Breast epithelium (tissue), 4 donors: ENCODE data around the gene NELFE. TPM values are rescaled to one million over a fixed set of nuclear protein-coding genes. Genes with fewer than 3 reads are reported as not detected.
"Not testable (repeated sequence)": the region's sequence is repeated elsewhere in the genome, so short reads cannot be mapped to it uniquely, and the experiment has no call there.

Experiments
- DNase-seq, 2 donors: peaks; one replicate each; pipeline ENCODE4 v3.0.0-alpha.2; 2019; ENCODE audit warnings: low spot score in 2 of 2
- H3K27ac ChIP-seq, 2 donors: fragments of 200-600 bp; sonication (generic) in 1 of 2; one replicate each; pipeline ENCODE4 v1.5.1; 2016 to 2019; ENCODE audit warnings: mild to moderate bottlenecking in 1 of 2
- H3K27me3 ChIP-seq, 2 donors: fragments of 200-600 bp; sonication (generic) in 1 of 2; one replicate each; pipeline versions ENCODE4 v1.5.1 to v1.6.0; 2017 to 2019; ENCODE audit warnings: control low read depth in 1 of 2, mild to moderate bottlenecking in 1 of 2
- H3K36me3 ChIP-seq: fragments of 200-600 bp; one replicate; pipeline ENCODE4 v1.5.1; 2019
- H3K4me1 ChIP-seq, 2 donors: fragments of 200-600 bp; sonication (generic); one replicate each; pipeline ENCODE4 v1.5.1; 2016 to 2019; ENCODE audit warnings: control low read depth in 1 of 2
- H3K4me3 ChIP-seq, 3 donors: fragments of 200-600 bp; sonication (generic); 1 replicate in 2 of 3; 2 replicates in 1 of 3; pipeline ENCODE4 v1.5.1; 2016 to 2019; ENCODE audit warnings: mild to moderate bottlenecking in 3 of 3, moderate library complexity in 2 of 3
- H3K9me3 ChIP-seq, 2 donors: fragments of 200-600 bp; sonication (generic) in 1 of 2; one replicate each; pipeline ENCODE4 v1.5.1; 2016 to 2019; ENCODE audit warnings: control low read depth in 1 of 2
- POLR2A ChIP-seq: fragments of 450-650 bp; IDR thresholded peaks from one replicate; pipeline ENCODE4 v1.6.1; 2016; ENCODE audit warnings: antibody characterized with exemption, mild to moderate bottlenecking, moderate library complexity
- POLR2AphosphoS5 ChIP-seq, 3 donors: sonication (generic); formaldehyde crosslinking; IDR thresholded peaks; one replicate each; pipeline ENCODE4 v1.6.1; 2017; ENCODE audit warnings: antibody characterized with exemption in 3 of 3
- intact Hi-C: fragments of 100-400 bp; cut with DNase I; formaldehyde crosslinking; loops from one replicate; pipeline ENCODE4 v1.15.1; 2023; ENCODE audit warnings: low total_unique reads
- total RNA-seq, 3 donors: library from RNA; depleted of rRNA; stranded (reverse); fragments of >200 nt; gene quantifications; one replicate each; pipeline ENCODE4 v1.1.0, GENCODE V29; 2016
- TF ChIP-seq, protein P1 (sequence below), 3 donors: fragments of 450-650 bp; IDR thresholded peaks; one replicate each; pipeline ENCODE4 v1.5.1; 2016 to 2017; ENCODE audit warnings: antibody characterized with exemption in 3 of 3, mild to moderate bottlenecking in 3 of 3, moderate library complexity in 3 of 3

NELFE gene
- total RNA-seq, 3 donors from 2014 or later: 77.3 to 92.7 (median 90.1) TPM

- H3K4me1 ChIP-seq, H3K27ac ChIP-seq, H3K27me3 ChIP-seq, intact Hi-C loops, DNase-seq, H3K9me3 ChIP-seq, H3K4me3 ChIP-seq, H3K36me3 ChIP-seq: not testable (repeated sequence)
Measured at GRCh38 chr6:31994421-31994820, 35.6 kb upstream of the NELFE start.

DNA sequence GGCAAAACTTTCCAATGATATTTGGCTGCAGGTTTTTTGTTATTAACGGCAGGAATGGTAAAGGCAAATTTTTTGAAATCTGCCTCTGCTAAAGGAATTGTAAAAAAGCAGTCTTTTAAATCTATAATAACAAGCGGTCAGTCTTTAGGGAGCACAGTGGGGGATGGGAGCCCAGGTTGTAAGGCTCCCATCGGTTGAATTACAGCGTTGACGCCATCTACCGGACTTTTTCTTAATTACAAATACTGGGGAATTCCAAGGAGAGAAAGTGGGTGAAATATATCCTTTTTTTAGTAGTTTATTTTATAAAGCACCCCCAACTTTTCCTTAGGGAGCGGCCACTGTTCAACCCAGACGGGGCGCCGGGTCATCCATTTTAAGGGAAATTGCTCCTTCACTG lies 30.6 kb upstream of the NELFE start:
- H3K27ac ChIP-seq, H3K9me3 ChIP-seq, DNase-seq, intact Hi-C loops, H3K36me3 ChIP-seq, H3K4me3 ChIP-seq, H3K27me3 ChIP-seq, H3K4me1 ChIP-seq: not testable (repeated sequence)

- H3K36me3 ChIP-seq, DNase-seq, H3K27ac ChIP-seq, H3K27me3 ChIP-seq, intact Hi-C loops, H3K4me1 ChIP-seq, H3K4me3 ChIP-seq, H3K9me3 ChIP-seq: not testable (repeated sequence)
Measured at GRCh38 chr6:31981744-31982143, 23.0 kb upstream of the NELFE start, which contains the start of gene C4A. Gene C4A (plus strand): TSS chr6:31982057. CDS start chr6:31982108, 51 bp downstream.

GRCh38 chr6:31980998-31981397 lies 22.2 kb upstream of the NELFE start:
- H3K27me3 ChIP-seq, H3K27ac ChIP-seq, H3K36me3 ChIP-seq, intact Hi-C loops, H3K4me3 ChIP-seq, DNase-seq, H3K4me1 ChIP-seq, H3K9me3 ChIP-seq: not testable (repeated sequence)

- intact Hi-C loops, H3K36me3 ChIP-seq, H3K9me3 ChIP-seq, DNase-seq, H3K4me1 ChIP-seq, H3K4me3 ChIP-seq, H3K27me3 ChIP-seq: not testable (repeated sequence)
- H3K27ac ChIP-seq: peak overlapping the region in 1 of 2 donors; percentile 25
Measured at GRCh38 chr6:31980195-31980876, 21.6 kb upstream of the NELFE start.

- Histone ChIP-seq H3K27ac (peak overlapping the region in 1 of 2 donors; percentile 12), H3K4me3 (no peak overlapping the region), H3K4me1 (no peaks in the 10 kb centered on the region), H3K9me3 (no peaks in the 10 kb centered on the region), H3K36me3 (no peaks in the 10 kb centered on the region), H3K27me3 (no peaks in the 10 kb centered on the region)
- no peak for DNase-seq
- intact Hi-C loops: no loop called here
- TF ChIP-seq POLR2AphosphoS5 (IDR thresholded peaks at IDR 0.05): no peak
- TF ChIP-seq, protein P1, sequence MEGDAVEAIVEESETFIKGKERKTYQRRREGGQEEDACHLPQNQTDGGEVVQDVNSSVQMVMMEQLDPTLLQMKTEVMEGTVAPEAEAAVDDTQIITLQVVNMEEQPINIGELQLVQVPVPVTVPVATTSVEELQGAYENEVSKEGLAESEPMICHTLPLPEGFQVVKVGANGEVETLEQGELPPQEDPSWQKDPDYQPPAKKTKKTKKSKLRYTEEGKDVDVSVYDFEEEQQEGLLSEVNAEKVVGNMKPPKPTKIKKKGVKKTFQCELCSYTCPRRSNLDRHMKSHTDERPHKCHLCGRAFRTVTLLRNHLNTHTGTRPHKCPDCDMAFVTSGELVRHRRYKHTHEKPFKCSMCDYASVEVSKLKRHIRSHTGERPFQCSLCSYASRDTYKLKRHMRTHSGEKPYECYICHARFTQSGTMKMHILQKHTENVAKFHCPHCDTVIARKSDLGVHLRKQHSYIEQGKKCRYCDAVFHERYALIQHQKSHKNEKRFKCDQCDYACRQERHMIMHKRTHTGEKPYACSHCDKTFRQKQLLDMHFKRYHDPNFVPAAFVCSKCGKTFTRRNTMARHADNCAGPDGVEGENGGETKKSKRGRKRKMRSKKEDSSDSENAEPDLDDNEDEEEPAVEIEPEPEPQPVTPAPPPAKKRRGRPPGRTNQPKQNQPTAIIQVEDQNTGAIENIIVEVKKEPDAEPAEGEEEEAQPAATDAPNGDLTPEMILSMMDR (IDR thresholded peaks at IDR 0.05): no peak
- no peak for TF ChIP-seq POLR2A
Measured at GRCh38 chr6:31979238-31979898, 20.6 kb upstream of the NELFE start.

GRCh38 chr6:31978831-31979230 lies 20.1 kb upstream of the NELFE start:
- Histone ChIP-seq H3K4me3 (no peak overlapping the region), H3K27me3 (no peaks in the 10 kb centered on the region), H3K9me3 (no peaks in the 10 kb centered on the region), H3K27ac (no peak overlapping the region), H3K36me3 (no peaks in the 10 kb centered on the region), H3K4me1 (no peaks in the 10 kb centered on the region)
- intact Hi-C loops: no loop called here
- TF ChIP-seq POLR2A: no peak
- TF ChIP-seq POLR2AphosphoS5 (IDR thresholded peaks at IDR 0.05): no peak
- TF ChIP-seq, protein P1 (IDR thresholded peaks at IDR 0.05): no peak
- no peak for DNase-seq
